AML-193 (cell line): ENCODE data around the gene CXCL12.

Experiments used
- DNase-seq, 2 experiments: peaks; one replicate each; lab custom pipeline; 2025; lab: John Stamatoyannopoulos, UW

The CXCL12 gene

DNA sequence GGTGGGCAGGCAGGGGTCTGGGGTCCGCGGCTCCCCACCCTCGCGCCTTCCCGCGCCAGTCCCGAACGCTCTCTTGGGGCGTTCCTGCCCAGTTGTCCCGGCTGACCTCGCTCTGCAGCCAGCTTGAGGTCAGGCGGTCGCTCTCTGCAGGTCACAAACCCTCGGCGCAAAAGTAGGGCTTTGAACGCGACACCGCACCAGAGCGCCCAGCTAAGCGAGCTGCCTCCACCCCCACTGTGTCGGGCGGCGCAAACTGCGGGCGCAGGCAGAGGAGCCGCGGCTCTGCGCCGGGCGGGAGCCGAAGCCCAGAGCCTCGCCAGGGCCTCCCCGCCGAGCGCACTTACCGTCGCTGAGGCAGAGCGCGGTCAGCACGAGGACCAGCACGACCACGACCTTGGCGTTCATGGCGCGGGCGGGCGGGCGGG, 284 bp downstream of the CXCL12 start:
- no peak for DNase-seq

DNA sequence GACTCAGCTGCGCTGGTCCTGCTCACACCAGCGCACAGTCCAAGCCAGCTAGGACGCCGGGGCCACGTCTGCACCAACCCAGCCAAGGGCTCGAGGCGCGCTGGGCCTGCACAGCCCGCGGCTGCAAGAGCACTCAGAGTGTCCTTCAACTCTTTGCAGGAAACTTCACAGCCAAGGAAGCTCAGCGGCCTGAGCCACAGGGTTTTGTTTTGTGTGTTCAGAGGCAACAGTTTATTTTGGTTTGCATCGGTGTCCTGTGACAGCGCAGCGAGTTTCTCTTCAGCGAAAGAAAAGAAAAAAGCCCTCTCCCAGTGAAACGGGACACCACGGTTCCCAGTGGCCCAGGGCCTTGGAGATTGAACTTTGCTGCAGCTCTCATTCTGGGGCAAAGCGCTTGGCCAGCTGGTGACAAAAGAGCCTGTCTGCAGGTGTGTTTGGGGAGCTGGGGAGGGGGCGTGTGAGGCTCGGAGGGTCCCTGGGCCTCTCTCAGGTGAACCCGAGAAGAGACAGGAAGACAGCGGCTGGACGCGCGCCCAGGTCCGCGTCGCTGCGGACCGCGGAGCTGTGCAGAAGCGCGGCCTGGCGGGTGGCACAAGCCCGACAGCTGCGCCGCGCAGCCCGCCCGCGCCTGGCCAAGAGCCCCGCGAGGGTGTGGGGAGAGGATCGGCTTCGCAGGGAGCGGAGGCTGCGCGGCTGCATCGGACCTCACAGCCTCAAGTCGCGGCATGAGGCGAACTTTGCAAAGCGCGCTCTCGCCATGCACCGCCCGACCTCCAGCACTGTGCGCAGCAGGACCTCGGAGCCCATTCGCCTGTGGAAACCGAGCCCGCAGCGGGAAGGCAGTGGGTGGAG, 922 bp downstream of the CXCL12 start:
- DNase-seq = no peak

DNA sequence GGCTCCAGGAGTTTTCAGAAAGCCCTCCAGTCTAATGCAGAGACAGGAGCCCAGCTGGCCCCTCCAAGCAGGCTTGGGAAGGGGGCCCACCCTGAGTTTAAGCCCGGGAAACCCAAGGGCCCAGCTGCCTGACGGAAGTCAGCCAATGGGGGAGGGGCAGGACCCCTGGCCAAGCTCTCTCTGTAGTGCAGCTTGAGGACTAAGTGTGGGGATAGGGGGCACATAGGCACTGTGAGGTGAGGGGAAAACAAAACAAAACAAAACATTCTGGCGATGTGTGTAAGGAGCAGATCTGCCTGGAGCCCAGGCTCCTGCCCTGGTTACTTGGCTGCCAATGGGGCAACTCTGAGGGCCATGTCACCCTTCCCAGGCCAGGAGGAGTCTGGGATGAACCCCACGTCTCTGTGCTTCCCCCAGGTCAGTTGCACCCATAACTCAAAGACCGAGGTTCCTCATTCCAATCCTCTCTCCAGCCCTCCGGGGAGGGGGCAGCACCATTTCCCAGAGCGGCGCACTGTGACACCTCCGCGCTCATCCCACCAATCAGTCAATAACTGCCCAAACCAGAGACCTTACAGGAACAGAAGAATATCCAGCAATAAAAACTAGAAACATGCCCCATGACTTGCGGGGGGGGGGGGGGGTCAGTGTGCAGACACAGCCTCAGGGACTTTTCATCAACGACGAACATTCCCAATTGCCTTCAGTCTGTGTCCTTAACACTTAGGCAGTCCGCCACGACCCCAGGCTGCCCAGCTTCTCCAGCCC, 1.7 kb downstream of the CXCL12 start:
- no peak for DNase-seq

GRCh38 chr10:44382131-44382858, 2.6 kb downstream of the CXCL12 start:
- no peak for DNase-seq

- DNase-seq = no peak
Measured at GRCh38 chr10:44380829-44381600, 3.9 kb downstream of the CXCL12 start.

DNA sequence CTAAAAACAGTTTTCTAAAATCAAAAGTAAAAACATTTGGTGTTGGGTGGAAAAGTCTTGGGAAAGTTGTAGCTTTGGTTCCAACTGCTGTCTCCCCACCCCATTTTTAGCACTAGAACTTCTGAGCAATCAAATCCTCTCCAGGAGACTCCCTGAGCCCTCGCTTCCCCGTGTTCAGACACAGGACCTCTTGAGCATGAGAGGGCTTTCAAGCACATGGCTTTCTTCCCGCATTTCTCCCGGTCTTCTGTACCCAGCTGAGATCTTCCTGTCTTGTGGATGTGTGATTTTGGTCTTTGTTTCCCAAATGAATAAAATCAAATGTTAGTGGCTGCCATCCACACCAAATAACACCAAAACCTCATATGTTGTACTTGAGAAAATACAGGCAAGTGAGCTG, 5.0 kb downstream of the CXCL12 start:
- DNase-seq = no peak

DNA sequence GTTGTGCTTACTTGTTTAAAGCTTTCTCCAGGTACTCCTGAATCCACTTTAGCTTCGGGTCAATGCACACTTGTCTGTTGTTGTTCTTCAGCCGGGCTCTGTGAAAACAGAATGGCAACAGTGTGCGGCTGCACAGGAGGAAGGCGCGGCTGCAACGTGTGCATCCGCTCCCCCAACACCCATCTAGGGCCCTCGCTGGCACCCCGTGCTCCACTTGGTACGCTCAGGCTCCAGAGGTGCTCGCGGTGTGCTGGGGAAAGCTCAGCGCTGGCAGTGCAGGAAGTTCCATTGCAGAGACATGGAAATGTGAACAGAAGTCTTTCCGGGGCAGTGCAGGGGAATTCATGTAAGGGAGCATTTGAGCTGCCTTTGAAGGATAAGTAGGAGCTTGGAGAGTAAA, 6.3 kb downstream of the CXCL12 start:
- no peak for DNase-seq

DNA sequence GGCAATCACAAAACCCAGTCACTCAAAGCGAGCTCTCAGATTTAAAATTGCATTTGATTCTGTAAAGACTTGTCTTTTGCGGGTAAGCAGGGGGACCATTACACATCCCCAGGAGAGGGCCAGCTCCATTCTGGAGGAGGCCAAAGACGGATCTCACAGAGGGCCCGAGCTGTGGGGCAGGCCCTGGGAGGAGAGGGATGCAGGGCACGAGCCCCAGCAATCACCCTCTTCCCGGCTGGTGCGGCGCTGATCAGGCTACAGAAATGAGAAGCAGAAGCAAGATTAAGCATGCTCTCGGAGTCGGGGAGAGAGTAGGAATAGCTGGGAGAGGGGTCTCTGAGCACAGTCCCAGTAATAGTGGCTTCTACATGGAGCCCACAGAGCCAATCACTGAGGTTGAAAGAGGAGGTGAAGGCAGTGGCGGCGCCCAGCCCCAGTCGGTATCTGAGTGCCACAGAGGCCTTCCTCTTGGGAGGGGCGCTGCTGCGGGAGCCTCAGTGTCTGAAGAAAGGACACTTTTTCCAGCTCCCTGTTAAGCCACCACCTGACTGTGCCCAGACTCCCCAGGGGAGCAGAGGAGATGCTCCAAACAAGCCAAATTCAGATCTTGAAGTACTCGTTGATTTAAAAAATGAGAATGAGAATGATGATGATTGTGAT, 7.1 kb downstream of the CXCL12 start:
- no peak for DNase-seq

DNA sequence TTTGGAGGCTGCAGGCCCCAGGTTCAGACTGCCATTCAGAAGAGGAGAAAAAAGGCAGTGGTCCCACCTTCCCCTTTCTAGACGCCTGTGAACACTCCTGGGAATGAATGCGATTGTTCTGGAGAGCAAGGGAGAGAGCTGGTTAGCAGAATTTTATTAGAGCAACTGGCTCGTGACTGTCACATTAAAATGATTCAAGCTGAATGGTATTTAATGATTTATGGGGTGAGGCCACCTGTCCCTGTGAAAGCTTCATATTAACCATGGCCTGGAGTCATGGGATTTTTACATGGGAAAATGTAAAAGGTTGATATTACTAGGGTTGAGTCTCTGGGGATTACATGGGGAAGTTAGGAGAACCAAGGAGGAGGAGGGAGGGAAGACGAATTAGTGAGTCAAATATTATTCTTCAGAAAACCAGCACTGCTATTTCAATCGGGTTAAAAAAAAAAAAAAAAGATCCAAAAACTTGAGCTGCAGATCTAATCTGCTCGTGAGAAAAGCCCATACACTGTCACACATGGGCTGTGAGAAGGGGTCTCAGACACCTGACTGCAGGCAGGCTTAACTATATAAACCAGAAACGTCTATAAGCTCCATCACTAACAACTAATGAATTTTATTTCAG, 8.3 kb downstream of the CXCL12 start:
- no peak for DNase-seq

DNA sequence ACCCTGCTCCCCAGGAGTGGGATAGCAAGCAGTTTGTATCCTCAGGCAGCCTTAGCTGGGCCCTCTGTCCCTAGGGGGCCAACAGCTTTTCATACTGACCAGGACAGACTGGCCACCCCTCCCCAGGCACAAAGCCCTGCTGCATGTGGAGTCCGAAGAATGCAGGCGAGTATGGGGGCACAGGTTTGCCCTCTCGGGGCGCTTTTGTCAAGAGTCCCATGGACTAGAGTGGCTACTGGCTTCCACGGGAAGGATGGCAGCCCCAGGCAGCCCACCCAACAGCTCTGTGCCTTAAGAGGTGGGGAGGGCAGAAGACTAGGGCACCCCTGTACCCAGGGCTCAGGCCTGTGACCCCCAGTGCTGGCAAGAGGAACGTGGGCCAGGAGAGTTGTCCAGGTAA, 10.7 kb downstream of the CXCL12 start:
- DNase-seq = no peak

- DNase-seq = no peak
Measured at GRCh38 chr10:44373341-44373995, 11.4 kb downstream of the CXCL12 start.

DNA sequence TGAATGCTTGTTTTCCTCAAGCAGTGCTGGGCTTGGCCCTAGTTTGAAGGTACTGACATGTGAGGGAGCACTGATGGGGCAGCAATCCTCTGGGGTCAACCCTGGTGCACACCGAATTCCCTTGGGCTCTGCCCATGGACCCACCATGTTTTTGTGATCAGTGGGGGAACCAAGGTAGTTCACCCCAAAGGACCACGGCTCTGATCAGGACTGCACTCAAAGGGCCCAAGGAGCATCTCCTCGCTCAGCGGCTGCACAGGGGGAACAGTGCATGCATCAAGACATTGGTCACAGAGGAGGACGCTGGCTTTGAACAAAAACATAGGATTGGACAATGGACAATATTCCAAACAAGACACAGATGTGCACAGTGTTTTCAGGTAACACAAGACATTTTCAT, 12.7 kb downstream of the CXCL12 start:
- DNase-seq = no peak

DNA sequence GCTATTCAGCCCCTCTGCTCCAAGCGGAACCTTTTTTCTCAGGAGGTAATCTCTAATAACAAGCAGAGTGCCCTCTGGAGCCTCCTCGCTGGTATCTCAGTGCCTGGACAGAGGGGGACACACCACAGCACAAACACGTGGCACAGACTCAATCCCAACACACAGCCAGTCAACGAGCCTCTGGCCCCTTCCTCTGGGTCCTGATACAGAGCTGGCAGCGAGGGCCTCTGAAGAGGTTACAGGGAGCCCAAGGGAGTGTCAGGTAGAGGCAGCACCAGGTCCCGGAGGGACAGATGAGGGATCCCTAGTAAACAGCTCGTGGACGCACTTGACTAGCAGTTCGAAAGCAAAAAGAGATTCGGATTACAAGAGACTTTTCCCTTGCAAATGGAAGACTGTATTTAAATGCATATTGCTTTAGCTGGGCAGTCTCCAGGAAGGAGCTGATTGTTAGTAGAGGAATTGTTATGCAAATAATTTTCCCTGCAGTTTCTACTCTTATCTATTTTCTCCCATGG, 14.1 kb downstream of the CXCL12 start:
- no peak for DNase-seq

DNA sequence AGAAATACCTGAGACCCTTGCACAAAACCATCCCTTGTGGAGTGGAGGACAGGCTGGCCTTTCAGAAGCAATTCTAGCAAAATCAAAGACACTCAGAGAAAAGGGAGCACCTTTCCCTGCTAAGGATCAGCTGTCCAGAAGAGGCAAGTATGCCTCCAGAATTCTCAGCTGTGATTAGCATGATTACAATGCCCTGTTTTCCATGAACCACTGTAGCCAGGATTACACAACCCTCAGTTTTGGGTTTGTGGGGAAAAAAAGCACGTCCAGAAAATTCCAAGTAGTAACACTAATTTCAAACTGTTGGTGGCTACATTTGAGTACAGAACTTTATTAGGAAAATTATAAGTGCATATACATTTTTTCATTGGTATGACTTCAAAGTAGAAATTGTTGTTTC, 15.0 kb downstream of the CXCL12 start:
- DNase-seq = no peak

DNA sequence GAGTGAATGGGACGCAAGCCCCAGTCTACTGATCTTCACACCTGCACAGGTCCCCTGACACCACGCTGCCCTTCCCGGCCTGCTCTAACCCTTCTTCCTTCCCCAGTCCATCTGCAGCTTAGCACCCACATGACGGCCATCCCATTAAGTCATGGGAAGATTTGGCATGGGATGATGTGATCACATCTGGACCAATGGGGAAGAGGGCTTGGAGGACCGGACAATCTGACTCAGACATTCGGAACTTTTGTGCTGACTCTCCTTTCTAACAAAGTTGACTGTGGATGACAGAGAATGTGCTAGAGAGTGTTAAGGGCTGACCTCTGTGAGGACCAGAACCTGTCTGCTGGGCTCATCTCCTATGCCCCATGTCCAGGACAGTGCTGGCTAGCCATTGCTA, 15.6 kb downstream of the CXCL12 start:
- DNase-seq = no peak

- no peak for DNase-seq
Measured at GRCh38 chr10:44368637-44369036, 16.3 kb downstream of the CXCL12 start.

GRCh38 chr10:44366941-44367630, 17.8 kb downstream of the CXCL12 start:
- no peak for DNase-seq

- no peak for DNase-seq
Measured at GRCh38 chr10:44364566-44364965, 20.3 kb downstream of the CXCL12 start.

DNA sequence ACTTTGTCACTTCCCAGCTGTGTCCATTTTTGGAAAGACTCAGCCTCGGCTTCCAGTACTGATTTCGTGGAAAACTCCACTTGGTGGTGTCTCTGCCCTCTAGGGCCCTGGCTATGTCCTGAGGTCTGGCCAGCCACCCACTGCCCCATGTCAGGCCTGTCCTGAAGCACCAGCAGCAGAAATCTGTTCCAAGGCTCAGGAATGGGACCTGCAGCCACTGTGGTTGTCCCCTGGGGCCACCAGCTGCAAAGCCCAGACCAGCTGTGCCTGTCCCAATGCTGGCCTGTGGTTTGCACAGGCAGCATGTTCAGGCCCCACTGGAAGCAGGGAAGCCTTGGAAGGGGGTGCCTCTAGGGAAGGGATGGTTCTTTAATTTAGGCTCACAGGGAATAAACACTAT, 21.2 kb downstream of the CXCL12 start:
- DNase-seq = no peak
